ENCODE data around the gene BANP.
"Not testable (repeated sequence)": the region's sequence is repeated elsewhere in the genome, so short reads cannot be mapped to it uniquely, and the experiment has no call there.

Gene BANP

GRCh38 chr16:88066680-88067529 lies 115.7 kb downstream of the BANP start:
- DNase-seq (ENCODE audit: low read depth in 2 of 2) = no peak

GRCh38 chr16:88067530-88068411 lies 116.5 kb downstream of the BANP start:
- no peak for DNase-seq (ENCODE audit: low read depth in 2 of 2)

GRCh38 chr16:88068476-88069396 lies 117.5 kb downstream of the BANP start:
- DNase-seq (ENCODE audit: low read depth in 2 of 2) = no peak

GRCh38 chr16:88069397-88070168 lies 118.3 kb downstream of the BANP start:
- DNase-seq (ENCODE audit: low read depth in 2 of 2) = no peak

- DNase-seq (ENCODE audit: low read depth in 2 of 2) = no peak
These were observed 119.1 kb downstream of the BANP start for GRCh38 chr16:88070341-88070740.

- no peak for DNase-seq (ENCODE audit: low read depth in 2 of 2)
These were observed 119.9 kb downstream of the BANP start for GRCh38 chr16:88070989-88071625.

- no peak for DNase-seq (ENCODE audit: low read depth in 2 of 2)
These were observed 120.7 kb downstream of the BANP start for GRCh38 chr16:88071908-88072307.

- DNase-seq (ENCODE audit: low read depth in 2 of 2) = no peak
These were observed 121.4 kb downstream of the BANP start for GRCh38 chr16:88072571-88073001.

- DNase-seq (ENCODE audit: low read depth in 2 of 2) = no peak
These were observed 122.0 kb downstream of the BANP start for GRCh38 chr16:88073201-88073721.

- no peak for DNase-seq (ENCODE audit: low read depth in 2 of 2)
These were observed 122.8 kb downstream of the BANP start for GRCh38 chr16:88074041-88074440.

GRCh38 chr16:88076211-88076931 lies 125.1 kb downstream of the BANP start:
- DNase-seq (ENCODE audit: low read depth in 2 of 2) = no peak

- not testable (repeated sequence) for DNase-seq (ENCODE audit: low read depth in 2 of 2)
These were observed 125.7 kb downstream of the BANP start for GRCh38 chr16:88076932-88077320.

GRCh38 chr16:88077328-88078108 lies 126.3 kb downstream of the BANP start:
- no peak for DNase-seq (ENCODE audit: low read depth in 2 of 2)

- no peak for DNase-seq (ENCODE audit: low read depth in 2 of 2)
These were observed 127.0 kb downstream of the BANP start for GRCh38 chr16:88078111-88078775.

- no peak for DNase-seq (ENCODE audit: low read depth in 2 of 2)
These were observed 132.3 kb downstream of the BANP start for GRCh38 chr16:88083582-88083981.

GRCh38 chr16:88084881-88085280 lies 133.6 kb downstream of the BANP start:
- DNase-seq (ENCODE audit: low read depth in 2 of 2) = no peak

GRCh38 chr16:88086571-88087516 lies 135.6 kb downstream of the BANP start:
- no peak for DNase-seq (ENCODE audit: low read depth in 2 of 2)

All from stimulated activated CD4-positive, alpha-beta T cell treated with anti-CD3 and anti-CD28 coated beads, Interleukin-12 subunit alpha, Interleukin-12 subunit beta, amount 100 ng/mL, for 24 hours (primary cell).